Neuronal stem cell (in vitro differentiated cells): ENCODE measurements around the gene FES.

Experiments
- DNase-seq: peaks from one replicate; pipeline ENCODE4 v3.0.0-alpha.2; 2013; ENCODE audit warnings: low spot score
- H2AFZ ChIP-seq: one replicate; pipeline ENCODE4 v1.6.1; 2013; ENCODE audit warnings: mild to moderate bottlenecking, low read length, inconsistent platforms
- H2AK5ac ChIP-seq: 2 replicates; pipeline ENCODE4 v1.6.1; 2013; ENCODE audit warnings: low read depth, mild to moderate bottlenecking, inconsistent platforms, low read length, moderate library complexity, mixed read lengths
- H2BK120ac ChIP-seq: 2 replicates; pipeline ENCODE4 v1.6.1; 2013; ENCODE audit warnings: low read depth, mild to moderate bottlenecking, inconsistent platforms, low read length, moderate library complexity, mixed read lengths
- H2BK12ac ChIP-seq: one replicate; pipeline ENCODE4 v1.6.1; 2013; ENCODE audit warnings: low read length, inconsistent platforms
- H2BK15ac ChIP-seq: 2 replicates; pipeline ENCODE4 v1.6.1; 2013; ENCODE audit warnings: mild to moderate bottlenecking, low read length, inconsistent platforms, mixed read lengths
- H2BK5ac ChIP-seq: one replicate; pipeline ENCODE4 v1.6.1; 2013; ENCODE audit warnings: inconsistent platforms, mild to moderate bottlenecking, low read length, moderate library complexity
- H3K14ac ChIP-seq: one replicate; pipeline ENCODE4 v1.6.1; 2013; ENCODE audit warnings: low read length, inconsistent platforms
- H3K18ac ChIP-seq: 2 replicates; pipeline ENCODE4 v1.6.1; 2013; ENCODE audit warnings: low read length, inconsistent platforms
- H3K23ac ChIP-seq: 2 replicates; pipeline ENCODE4 v1.6.1; 2013; ENCODE audit warnings: low read depth, mild to moderate bottlenecking, mixed read lengths, low read length, inconsistent platforms; ENCODE audit not compliant: poor library complexity
- H3K27ac ChIP-seq: replicated peaks from 3 replicates; pipeline ENCODE4 v1.5.1; 2013; ENCODE audit warnings: low read length, inconsistent platforms
- H3K27me3 ChIP-seq, 3 experiments: 2 replicates each; pipeline ENCODE4 v1.6.1; 2013; ENCODE audit warnings: low read length in 3 of 3, mild to moderate bottlenecking in 2 of 3, inconsistent platforms in 1 of 3, low read depth in 1 of 3, mixed read lengths in 1 of 3, moderate library complexity in 1 of 3; ENCODE audit not compliant: control insufficient read depth in 3 of 3, insufficient read depth in 3 of 3
- H3K36me3 ChIP-seq, 2 donors: replicated peaks in 1 of 2; 2 replicates each; pipeline ENCODE4 v1.6.1; 2013; ENCODE audit warnings: low read length in 2 of 2; ENCODE audit not compliant: control insufficient read depth in 2 of 2, insufficient read depth in 2 of 2
- H3K4ac ChIP-seq: 2 replicates; pipeline ENCODE4 v1.6.1; 2013; ENCODE audit warnings: inconsistent platforms, mild to moderate bottlenecking, low read length, moderate library complexity
- H3K4me1 ChIP-seq, 2 donors: 1 replicate in 1 of 2; 2 replicates in 1 of 2; pipeline ENCODE4 v1.6.1; 2013; ENCODE audit warnings: low read length in 2 of 2, low read depth in 1 of 2; ENCODE audit not compliant: control insufficient read depth in 2 of 2, insufficient read depth in 1 of 2
- H3K4me2 ChIP-seq: one replicate; pipeline ENCODE4 v1.6.1; 2013; ENCODE audit warnings: mild to moderate bottlenecking, low read length, inconsistent platforms; ENCODE audit not compliant: insufficient read depth, poor library complexity, severe bottlenecking
- H3K4me3 ChIP-seq, 2 donors: 2 replicates each; pipeline ENCODE4 v1.5.1; 2013; ENCODE audit warnings: low read length in 2 of 2, mild to moderate bottlenecking in 2 of 2, inconsistent platforms in 1 of 2, moderate library complexity in 1 of 2
- H3K79me1 ChIP-seq: one replicate; pipeline ENCODE4 v1.6.1; 2013; ENCODE audit warnings: low read depth, mild to moderate bottlenecking, inconsistent platforms, low read length, moderate library complexity
- H3K9ac ChIP-seq: one replicate; pipeline ENCODE4 v1.6.1; 2013; ENCODE audit warnings: mild to moderate bottlenecking, low read depth, low read length, inconsistent platforms; ENCODE audit not compliant: poor library complexity
- H3K9me3 ChIP-seq, 2 donors: replicated peaks in 1 of 2; 2 replicates each; pipeline versions ENCODE3 to v1.6.1; 2013; ENCODE audit warnings: low read length in 2 of 2, mild to moderate bottlenecking in 2 of 2, inconsistent platforms in 1 of 2, low read depth in 1 of 2, mixed read lengths in 1 of 2, moderate library complexity in 1 of 2; ENCODE audit not compliant: control insufficient read depth in 2 of 2, insufficient read depth in 1 of 2
- H4K8ac ChIP-seq: one replicate; pipeline ENCODE4 v1.6.1; 2013; ENCODE audit warnings: low read depth, mild to moderate bottlenecking, inconsistent platforms, low read length, moderate library complexity
- H4K91ac ChIP-seq: one replicate; pipeline ENCODE4 v1.6.1; 2013; ENCODE audit warnings: low read length, low read depth, mild to moderate bottlenecking, inconsistent platforms; ENCODE audit not compliant: poor library complexity
- WGBS, 2 donors: extraction: QIAGEN DNeasy Blood & Tissue Kit; methylation state at CpG; one replicate each; pipeline ENCODE4 v1.1.7; 2013; ENCODE audit warnings: missing lambda C conversion rate in 2 of 2, mixed read lengths in 1 of 2; ENCODE audit not compliant: insufficient read length in 2 of 2, insufficient replicate concordance in 1 of 2; ENCODE audit errors: extremely low coverage in 2 of 2; 5-methylcytosine and 5-hydroxymethylcytosine counted together

The FES gene

DNA sequence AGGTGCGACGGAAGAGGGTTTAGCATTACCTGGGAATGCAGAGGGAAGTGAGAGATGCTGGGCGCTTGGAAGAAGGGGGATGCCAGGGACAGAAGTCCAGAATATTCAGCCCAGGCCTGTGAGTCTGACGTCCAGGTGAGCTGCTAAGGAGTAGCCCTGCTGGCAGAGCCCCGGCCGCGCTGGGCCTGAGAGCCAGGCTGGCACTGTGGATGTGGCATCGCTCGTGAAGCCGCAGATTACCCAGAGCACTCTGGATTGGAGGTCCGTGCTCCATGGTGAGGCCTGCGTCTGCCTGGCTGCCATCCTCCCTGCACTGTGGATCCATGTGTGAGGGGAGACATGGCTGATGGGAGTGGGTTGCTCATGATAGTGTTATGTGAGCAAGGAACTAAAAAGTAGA lies 33.3 kb downstream of the FES start:
- Histone ChIP-seq H3K4me2 (no peak overlapping the region), H3K4me1 (no peaks in the 10 kb centered on the region), H3K23ac (no peak overlapping the region), H3K4ac (no peak overlapping the region), H3K27ac (no peak overlapping the region), H4K8ac (no peak overlapping the region), H3K79me1 (no peaks in the 10 kb centered on the region), H4K91ac (no peak overlapping the region), H3K4me3 (no peak overlapping the region), H3K36me3 (peaks cover 55 to 89% of the 10 kb centered on the region in 2 donors), H3K9me3 (no peaks in the 10 kb centered on the region), H2BK120ac (no peak overlapping the region), H3K9ac (no peak overlapping the region), H2AK5ac (no peak overlapping the region), H3K27me3 (no peaks in the 10 kb centered on the region), H3K14ac (no peak overlapping the region), H2BK15ac (no peak overlapping the region), H2AFZ (no peak overlapping the region), H3K18ac (no peak overlapping the region), H2BK12ac (no peak overlapping the region), H2BK5ac (no peak overlapping the region)
- no peak for DNase-seq
- no CpG with 5 or more reads among the region's 12 CpGs for whole genome bisulfite sequencing, 2 donors

DNA sequence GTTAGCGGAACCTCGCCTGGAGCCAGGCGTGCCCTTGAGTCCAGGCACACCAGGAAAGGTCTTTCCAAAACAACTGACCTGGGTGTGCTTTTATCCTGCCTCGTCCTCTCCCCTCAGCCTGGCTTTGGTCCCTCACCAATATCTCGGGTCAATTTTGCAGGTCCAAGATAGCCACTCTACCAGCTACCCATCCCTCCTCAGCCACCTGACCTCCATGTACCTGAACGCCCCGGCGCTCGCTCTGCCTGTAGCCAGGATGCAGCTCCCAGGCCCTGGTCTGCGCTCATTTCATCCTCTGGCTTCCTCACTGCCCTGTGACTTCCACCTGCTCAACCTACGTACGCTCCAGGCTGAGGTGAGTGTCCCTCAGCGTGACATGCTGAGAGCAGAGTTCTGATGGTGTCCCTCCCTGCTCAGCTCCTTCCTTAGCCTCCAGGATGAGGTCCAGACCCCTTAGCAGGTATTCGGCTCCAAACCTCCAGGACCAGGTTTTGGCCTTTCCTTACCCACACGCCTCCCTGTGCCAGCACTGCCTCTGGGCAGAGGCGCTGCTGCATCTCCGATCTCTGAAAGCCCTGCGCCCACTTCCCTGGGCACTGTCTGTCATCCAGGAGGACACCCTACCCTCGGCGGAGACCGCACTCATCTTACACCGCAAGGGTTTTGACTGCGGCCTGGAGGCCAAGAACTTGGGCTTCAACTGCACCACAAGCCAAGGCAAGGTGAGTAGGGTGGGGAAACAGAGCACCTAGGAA lies 33.9 kb downstream of the FES start:
- Histone ChIP-seq H3K4me1 (no peaks in the 10 kb centered on the region), H2BK120ac (no peak overlapping the region), H3K27ac (no peak overlapping the region), H4K8ac (no peak overlapping the region), H2AFZ (no peak overlapping the region), H3K23ac (peak overlapping the region; percentile 34), H3K14ac (peak overlapping the region; percentile 76), H3K4ac (no peak overlapping the region), H3K18ac (no peak overlapping the region), H3K4me3 (no peak overlapping the region), H2BK15ac (no peak overlapping the region), H3K36me3 (peaks cover 48 to 83% of the 10 kb centered on the region in 2 donors), H2AK5ac (no peak overlapping the region), H3K79me1 (no peaks in the 10 kb centered on the region), H3K9ac (peak overlapping the region; percentile 36), H2BK12ac (no peak overlapping the region), H4K91ac (no peak overlapping the region), H3K4me2 (no peak overlapping the region), H2BK5ac (no peak overlapping the region), H3K27me3 (no peaks in the 10 kb centered on the region), H3K9me3 (no peaks in the 10 kb centered on the region)
- DNase-seq, result no peak
- WGBS, 2 donors, result no CpG with 5 or more reads among the region's 23 CpGs

DNA sequence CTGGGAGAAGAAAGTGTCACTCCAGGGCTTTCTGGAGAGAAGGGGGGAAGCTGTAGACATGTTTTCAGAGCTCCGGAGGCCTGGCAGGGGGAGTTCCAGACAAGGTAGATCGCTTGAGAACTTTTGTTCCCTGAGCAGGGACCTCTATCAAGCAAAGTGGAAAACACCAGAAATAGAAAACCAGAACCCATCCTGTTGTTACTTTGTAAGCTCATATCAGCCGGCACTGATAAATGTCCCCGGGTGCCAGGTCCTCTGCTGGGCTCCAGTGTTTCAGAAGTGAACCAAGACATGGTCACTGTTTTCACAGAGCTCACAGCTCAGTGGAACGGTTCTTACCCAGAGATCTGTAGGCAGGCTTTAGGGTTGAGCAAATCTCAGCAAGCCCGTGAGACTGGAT lies 34.5 kb downstream of the FES start:
- Histone ChIP-seq H3K27ac (no peak overlapping the region), H2BK5ac (no peak overlapping the region), H3K36me3 (peaks cover 42 to 76% of the 10 kb centered on the region in 2 donors), H4K8ac (no peak overlapping the region), H3K18ac (no peak overlapping the region), H2AK5ac (no peak overlapping the region), H3K9ac (no peak overlapping the region), H2AFZ (no peak overlapping the region), H3K4ac (no peak overlapping the region), H3K23ac (no peak overlapping the region), H3K79me1 (no peaks in the 10 kb centered on the region), H3K27me3 (no peaks in the 10 kb centered on the region), H3K4me1 (no peaks in the 10 kb centered on the region), H3K4me2 (no peak overlapping the region), H3K4me3 (no peak overlapping the region), H3K9me3 (no peaks in the 10 kb centered on the region), H2BK12ac (no peak overlapping the region), H4K91ac (no peak overlapping the region), H2BK15ac (no peak overlapping the region), H3K14ac (no peak overlapping the region), H2BK120ac (no peak overlapping the region)
- DNase-seq, result no peak
- no CpG with 5 or more reads among the region's 6 CpGs for WGBS, 2 donors

DNA sequence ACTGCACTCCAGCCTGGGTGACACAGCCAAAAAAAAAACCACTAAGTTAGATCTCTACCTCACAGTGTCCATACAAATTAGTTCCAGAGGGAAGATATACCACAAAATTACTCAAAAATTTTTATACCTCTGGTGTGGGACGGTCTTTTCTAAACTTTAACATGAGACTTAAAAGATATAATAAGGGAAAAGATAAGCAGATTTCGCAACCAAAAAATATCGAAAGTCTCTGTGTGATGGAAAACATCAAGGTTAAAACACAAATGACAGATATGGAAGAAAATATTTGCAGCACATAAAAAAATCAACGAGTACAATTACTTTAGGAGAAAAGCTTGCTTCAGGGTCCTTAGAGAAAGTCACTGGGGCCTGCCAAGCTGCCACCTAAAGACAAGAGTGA lies 37.6 kb downstream of the FES start:
- H4K8ac ChIP-seq, result no peak overlapping the region
- H3K36me3 ChIP-seq, result peaks cover 27 to 47% of the 10 kb centered on the region in 2 donors
- no peak overlapping the region for H4K91ac ChIP-seq
- H3K79me1 ChIP-seq, result no peaks in the 10 kb centered on the region
- H3K9ac ChIP-seq, result no peak overlapping the region
- H3K27me3 ChIP-seq, result no peaks in the 10 kb centered on the region
- H2BK120ac ChIP-seq, result no peak overlapping the region
- H2BK5ac ChIP-seq, result no peak overlapping the region
- H2BK15ac ChIP-seq, result no peak overlapping the region
- no peak overlapping the region for H3K14ac ChIP-seq
- no peak overlapping the region for H3K4ac ChIP-seq
- no peak overlapping the region for H2BK12ac ChIP-seq
- H2AK5ac ChIP-seq, result no peak overlapping the region
- H2AFZ ChIP-seq, result no peak overlapping the region
- H3K18ac ChIP-seq, result no peak overlapping the region
- H3K4me3 ChIP-seq, result no peak overlapping the region
- no peak for DNase-seq
- H3K27ac ChIP-seq, result no peak overlapping the region
- WGBS, 2 donors, result no CpG with 5 or more reads among the region's 4 CpGs
- no peak overlapping the region for H3K23ac ChIP-seq
- H3K9me3 ChIP-seq, result no peaks in the 10 kb centered on the region
- peaks cover 0 to 3% of the 10 kb centered on the region in 2 donors for H3K4me1 ChIP-seq
- H3K4me2 ChIP-seq, result no peak overlapping the region
